HL-60/S4 treated with phorbol 12-myristate 13-acetate at 8.2 ng/mL for 4 days and 3 days (cell line): ENCODE results near the gene MALRD1.

Experiments used
- in situ Hi-C: fragments of 300-500 bp; cut with MboI; formaldehyde crosslinking; loops from 2 replicates; pipeline ENCODE4 v1.15.0; 2022; ENCODE audit warnings: low sequenced_read_pairs

The MALRD1 gene

DNA sequence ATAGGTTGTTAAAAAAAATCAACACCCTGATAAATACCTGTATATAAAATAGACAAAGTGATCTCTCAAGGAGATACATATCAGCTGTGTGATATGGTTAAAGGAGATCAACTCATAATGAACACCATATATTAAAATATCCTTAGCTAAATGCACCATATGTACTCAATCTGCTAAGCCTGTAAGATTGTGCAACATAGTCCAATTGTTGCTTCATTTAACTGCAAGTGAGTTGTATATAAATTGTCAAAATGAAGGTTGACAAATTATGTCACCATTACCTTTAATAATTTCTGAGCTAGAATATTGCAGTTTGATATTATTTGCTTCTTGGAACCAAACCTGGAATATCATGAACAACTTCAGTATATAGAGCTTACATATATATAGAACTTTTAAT is 283.7 kb downstream of the MALRD1 start:
- in situ Hi-C loops: no loop called here

- in situ Hi-C loops: no loop called here
Observed at GRCh38 chr10:19333631-19334030, 285.0 kb downstream of the MALRD1 start.

DNA sequence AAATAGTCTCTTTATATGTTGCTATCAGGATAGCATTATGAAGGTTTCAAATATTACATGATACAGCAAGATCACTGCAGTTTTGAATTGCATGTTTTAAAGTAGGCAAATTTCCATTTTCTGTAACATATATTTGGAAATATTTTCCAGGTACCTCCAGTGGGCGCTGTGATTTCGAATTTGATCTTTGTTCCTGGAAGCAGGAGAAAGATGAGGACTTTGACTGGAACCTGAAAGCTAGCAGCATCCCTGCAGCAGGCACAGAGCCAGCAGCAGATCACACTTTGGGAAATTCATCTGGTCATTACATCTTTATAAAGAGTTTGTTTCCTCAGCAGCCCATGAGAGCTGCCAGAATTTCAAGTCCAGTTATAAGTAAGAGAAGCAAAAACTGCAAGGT is 299.0 kb downstream of the MALRD1 start:
- in situ Hi-C loops: no loop called here

- in situ Hi-C loops: no loop called here
Observed at GRCh38 chr10:19367176-19367575, 318.6 kb downstream of the MALRD1 start.

- in situ Hi-C loops: no loop called here
Observed at GRCh38 chr10:19373988-19374387, 325.4 kb downstream of the MALRD1 start.

DNA sequence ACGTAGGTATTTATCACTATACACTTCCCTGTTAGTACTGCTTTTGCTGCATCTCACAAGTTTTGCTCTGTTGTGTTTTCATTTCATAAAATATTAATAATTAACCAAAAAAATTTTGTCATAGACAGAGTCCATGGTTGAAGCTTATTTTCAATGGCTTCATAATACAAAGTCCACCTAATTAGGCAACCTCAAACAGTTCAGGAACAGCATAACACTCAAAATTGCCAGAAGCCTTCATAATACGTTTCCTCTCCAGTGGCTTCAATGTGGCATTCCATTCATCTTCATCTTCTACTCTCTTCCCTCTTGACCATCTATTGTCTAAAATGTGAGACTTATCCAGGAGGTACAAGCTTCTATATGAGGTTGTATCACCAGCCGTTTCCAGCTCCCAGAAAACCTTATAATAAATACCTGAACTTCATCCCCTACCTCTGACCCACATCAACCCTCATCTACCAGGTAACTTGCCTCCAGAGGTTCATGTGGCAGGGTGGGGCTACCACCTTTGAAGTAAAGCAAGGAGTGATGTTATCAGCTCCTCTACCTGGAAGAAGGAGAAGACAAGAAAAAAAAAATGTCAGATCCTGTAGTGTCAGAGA is 337.3 kb downstream of the MALRD1 start:
- in situ Hi-C loops: no loop called here

DNA sequence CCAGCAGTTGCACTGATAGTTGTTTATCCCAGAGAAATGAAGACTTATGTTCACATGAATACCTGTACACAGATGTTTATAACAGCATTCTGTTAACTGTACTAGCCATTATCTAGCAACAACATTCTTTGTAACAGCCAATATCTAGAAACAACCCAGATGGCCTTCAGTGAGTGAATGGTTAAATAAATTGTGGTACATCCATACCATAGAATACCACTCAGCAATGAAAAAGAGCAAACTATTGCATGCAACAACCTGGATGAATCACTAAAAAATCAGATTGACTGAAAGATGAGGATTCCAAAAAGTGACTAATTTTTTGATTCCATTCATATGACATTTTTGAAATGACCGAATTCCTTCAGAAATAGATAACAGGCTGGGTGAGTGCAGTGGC is 360.3 kb downstream of the MALRD1 start:
- in situ Hi-C loops: no loop called here

DNA sequence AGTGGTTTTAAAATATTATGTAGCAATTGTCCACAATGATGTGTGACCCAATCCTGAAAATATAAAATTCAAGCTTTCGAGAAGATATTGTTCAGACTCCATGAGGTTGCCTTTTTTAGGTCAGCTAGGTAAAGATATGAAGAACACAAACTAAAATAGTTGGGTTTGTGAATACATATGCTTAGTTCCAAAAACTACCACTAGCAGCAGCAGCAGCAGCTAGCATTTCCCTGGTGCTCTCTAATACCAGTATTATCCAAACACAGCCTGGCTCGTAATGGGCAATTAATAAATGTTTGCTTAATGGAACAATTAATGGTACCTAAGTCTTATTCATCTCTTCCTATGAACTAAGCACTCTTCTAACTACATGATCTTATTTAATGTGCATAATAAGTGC is 362.5 kb downstream of the MALRD1 start:
- in situ Hi-C loops: no loop called here

DNA sequence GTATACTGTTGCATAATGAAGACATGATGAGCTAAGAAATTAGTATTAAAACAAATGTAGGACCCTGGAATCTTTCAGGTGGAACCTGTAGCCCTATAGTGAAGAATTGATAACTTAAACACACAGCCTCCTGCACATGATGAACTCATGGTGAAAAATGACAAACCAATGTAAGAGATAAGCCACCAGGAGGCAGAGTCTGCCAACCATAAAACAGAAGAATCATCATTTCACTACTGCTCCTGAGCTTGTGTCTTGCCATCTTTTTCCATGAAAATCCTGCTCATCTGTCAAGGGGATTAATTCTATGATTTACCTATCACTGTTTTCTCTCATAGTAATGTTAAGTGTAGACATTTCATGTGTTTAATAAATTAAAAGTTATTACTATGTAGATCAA is 363.9 kb downstream of the MALRD1 start:
- in situ Hi-C loops: no loop called here

DNA sequence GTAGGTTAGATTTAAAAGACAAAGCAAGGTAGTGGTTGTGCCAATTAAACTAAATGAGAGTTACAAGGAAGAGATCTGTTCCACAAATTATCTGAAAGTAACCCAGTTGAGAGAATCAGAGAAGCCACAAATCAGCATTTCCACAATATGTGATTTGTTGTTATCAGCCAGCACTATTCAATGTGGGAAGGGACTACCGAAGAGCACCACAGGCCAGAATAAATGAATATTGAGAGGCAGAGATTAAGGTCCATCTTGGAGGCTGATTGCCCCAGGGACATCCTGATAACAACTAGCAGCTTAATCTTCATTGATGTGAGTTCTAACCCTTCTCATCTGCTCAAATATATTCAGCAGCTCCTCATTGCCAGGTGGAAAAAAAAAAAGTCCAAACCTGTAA is 367.6 kb downstream of the MALRD1 start:
- in situ Hi-C loops: no loop called here

DNA sequence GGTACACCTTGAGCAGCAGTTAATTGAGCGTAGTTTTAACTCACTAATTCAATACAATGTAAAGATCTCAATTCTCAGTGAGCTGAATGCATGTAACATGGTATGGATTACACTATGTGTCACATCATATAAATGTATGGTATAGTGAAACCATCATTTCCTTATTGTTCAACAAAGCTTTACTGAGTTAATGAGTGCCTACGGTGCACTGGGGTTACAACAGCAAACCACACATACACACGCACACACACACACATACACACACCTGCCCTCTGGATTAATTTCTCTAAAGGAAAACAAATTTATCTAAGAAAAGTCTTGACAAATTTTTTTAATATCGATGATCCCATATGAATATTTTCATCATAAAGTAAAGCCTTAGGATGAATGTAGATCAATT is 369.1 kb downstream of the MALRD1 start:
- in situ Hi-C loops: no loop called here

DNA sequence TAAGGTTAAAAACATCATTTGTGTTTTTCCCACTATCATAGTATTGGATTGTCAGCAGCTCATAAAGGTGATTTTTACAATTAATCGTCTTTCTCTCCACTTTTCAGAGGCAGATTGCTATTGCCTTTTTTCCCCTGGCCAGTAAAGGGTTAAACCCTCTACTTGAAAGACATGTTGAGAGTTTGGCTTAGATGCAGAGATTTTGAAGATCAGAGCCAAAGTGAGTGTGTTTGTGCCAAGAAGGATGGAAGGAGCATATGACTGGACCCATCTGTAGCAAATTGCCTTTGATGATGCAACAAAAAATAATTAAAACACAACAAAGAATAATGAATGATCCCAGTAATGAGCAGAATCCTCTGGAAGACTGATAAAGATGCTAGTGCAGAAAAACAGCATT is 373.1 kb downstream of the MALRD1 start:
- in situ Hi-C loops: no loop called here

GRCh38 chr10:19426034-19426433 is 377.4 kb downstream of the MALRD1 start:
- in situ Hi-C loops: no loop called here

DNA sequence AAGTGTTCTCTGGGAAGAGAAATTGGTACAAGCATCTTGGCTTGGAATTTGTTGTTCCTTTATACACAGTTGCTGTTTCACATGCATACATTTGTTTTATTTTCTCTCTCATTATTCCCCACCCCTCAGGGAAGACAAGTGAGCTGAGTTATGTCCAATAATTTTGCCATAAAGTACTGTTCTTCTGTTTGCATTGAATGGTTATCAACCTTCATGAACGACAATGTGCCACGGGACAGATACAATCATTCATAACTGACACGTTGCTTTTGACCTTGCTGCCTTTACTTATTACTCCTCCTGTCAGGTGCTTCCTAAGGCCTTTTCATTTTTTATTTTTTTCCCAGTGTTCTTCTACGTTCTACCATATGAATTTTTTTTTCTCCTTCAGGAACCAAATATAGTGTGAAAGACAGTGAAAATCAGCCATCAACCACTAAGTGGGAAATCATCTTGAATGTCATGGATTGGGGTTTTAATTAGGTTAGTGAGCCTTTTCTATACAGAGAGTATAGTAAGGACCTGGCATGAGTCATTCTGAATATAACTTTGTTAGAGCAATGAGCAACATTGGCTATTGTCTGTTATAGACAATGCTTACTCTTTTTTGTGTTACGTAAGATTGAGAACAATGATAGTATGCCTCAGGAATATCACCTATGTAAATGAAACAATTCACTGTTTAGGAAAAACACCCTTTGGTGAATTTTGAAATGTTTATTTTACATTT is 383.2 kb downstream of the MALRD1 start:
- in situ Hi-C loops: no loop called here

- in situ Hi-C loops: no loop called here
Observed at GRCh38 chr10:19449860-19450259, 401.3 kb downstream of the MALRD1 start.

DNA sequence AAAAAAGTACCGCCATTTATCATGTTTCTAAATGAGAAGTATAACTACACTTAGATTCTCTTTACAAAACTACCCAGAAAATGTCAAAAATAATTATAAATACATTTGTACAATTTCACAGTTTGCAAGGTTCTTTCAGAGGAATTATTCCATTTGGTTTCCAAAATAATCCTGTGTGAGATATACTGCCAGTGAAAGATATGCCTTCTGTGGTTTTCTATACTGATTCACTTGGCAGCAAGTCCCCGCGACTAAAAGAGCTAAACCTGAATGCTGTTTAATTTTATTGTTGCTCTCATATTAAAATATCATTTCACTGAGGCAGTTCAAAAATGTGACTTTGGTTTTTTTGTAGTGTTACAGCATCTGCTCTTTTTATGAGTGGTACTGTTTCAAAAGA is 402.8 kb downstream of the MALRD1 start:
- in situ Hi-C loops: no loop called here

GRCh38 chr10:19451937-19452336 is 403.3 kb downstream of the MALRD1 start:
- in situ Hi-C loops: no loop called here

DNA sequence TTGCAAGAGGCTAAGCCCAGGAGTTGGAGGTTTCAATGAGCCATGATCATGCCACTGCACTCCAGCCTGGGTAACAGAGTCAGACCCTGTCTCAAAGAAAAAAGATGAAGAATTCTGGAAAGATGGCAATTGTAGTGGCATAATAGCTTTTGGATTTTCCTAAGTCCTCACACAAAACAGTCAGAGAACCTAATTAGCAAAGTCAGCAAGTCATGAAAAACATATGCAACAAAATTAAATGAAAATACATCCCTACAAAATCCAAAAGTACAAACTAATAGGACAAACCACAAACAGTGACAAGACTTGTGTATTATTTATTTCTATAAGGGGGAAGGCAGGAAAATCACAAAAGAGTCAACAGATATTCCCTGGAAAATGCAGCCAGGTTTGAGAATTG is 405.4 kb downstream of the MALRD1 start:
- in situ Hi-C loops: no loop called here

DNA sequence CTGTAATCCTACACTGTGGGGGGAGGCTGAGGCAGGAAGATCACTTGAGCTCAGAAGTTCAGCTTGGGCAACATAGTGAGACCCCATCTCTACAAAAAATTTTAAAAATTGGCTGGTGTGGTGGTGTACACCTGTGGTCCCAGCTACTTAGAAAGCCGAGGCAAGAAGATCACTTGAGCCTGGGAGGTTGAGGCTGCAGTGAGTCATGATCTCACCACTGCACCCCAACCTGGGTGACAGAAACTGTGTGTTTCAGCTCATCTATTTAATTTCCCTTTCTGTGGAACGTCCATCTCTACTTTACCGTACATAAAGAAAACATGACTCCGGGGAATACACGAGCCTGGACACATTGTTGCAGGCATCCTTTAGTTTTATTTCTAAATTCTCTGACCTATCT is 413.0 kb downstream of the MALRD1 start:
- in situ Hi-C loops: no loop called here

GRCh38 chr10:19466709-19467108 is 418.1 kb downstream of the MALRD1 start:
- in situ Hi-C loops: no loop called here

GRCh38 chr10:19468413-19468812 is 419.8 kb downstream of the MALRD1 start:
- in situ Hi-C loops: no loop called here

DNA sequence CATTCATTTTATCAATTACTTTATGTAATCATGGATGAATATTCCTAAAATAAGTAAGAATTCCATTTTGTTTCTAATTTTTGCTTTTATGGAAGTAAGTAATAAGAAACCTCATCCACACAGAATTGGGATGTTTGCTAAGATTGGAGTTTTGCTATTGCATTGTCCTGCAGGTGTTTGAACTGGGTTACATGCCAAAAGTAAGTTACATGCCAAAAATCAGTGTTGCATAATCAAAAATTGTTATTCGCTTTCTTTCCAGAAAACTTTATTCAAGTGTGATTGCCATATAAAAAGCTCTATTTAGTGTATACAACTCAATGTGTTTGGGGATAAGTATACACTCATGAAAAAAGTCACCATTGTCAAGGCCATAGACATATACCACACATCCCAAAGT is 420.9 kb downstream of the MALRD1 start:
- in situ Hi-C loops: no loop called here

GRCh38 chr10:19479854-19480253 is 431.3 kb downstream of the MALRD1 start:
- in situ Hi-C loops: no loop called here
